Lower leg skin (tissue), 4 donors: Measurements from ENCODE around the gene STYXL2. TPM values are rescaled to one million over a fixed set of nuclear protein-coding genes. Genes with fewer than 3 reads are reported as not detected.
A peak's percentile ranks its signal among the peaks of the same experiment; 100 is the strongest.

Source experiments
- DNase-seq, 2 donors: peaks; one replicate each; pipeline ENCODE4 v3.0.0-alpha.2; 2019; ENCODE audit warnings: low spot score in 2 of 2
- H3K4me3 ChIP-seq: fragments of 200-600 bp; sonication (generic); 2 replicates; pipeline ENCODE4 v1.5.1; 2017; ENCODE audit warnings: mild to moderate bottlenecking, low read depth; ENCODE audit not compliant: poor library complexity, severe bottlenecking
- CTCF ChIP-seq, 3 donors: fragments of 450-650 bp; IDR thresholded peaks; one replicate each; pipeline ENCODE4 v1.5.1; 2016; ENCODE audit warnings: antibody characterized with exemption in 3 of 3, mild to moderate bottlenecking in 3 of 3, moderate library complexity in 2 of 3
- POLR2A ChIP-seq, 2 donors: fragments of 450-650 bp; IDR thresholded peaks; one replicate each; pipeline ENCODE4 v1.6.1; 2016 to 2017; ENCODE audit warnings: antibody characterized with exemption in 2 of 2, mild to moderate bottlenecking in 1 of 2, moderate library complexity in 1 of 2
- WGBS, 2 donors: methylation state at CpG; one replicate each; pipeline ENCODE4 v1.1.5; 2018; 5-methylcytosine and 5-hydroxymethylcytosine counted together
- intact Hi-C: fragments of 100-400 bp; cut with DNase I; formaldehyde crosslinking; loops from one replicate; pipeline ENCODE4 v1.15.0; 2023; ENCODE audit warnings: low total_unique reads
- total RNA-seq, 4 donors: library from RNA; depleted of rRNA; stranded (reverse); fragments of >200 nt; gene quantifications; one replicate each; pipeline ENCODE4 v1.1.0, GENCODE V29; 2016

The STYXL2 gene
- total RNA-seq, 4 donors from 2014 or later, result not detected

DNA sequence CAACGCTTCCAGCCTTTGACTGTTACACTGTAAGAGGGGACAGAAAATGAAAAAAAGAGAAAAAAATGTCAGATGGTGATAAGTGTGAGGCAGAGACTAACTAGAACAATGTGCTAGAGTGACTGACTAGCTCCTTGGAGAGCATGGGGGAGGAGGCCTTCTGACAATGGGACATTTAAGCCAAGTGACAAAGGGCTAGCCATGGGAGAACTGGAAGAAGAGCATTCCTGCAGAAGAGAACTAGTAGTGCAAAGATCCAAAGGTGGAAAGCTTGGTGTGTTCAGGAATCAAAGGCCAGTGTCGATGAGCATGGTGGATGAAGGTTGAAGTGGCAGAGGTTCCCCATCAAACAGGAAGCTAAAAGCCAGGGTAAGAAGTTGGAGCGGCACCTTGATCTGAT is 25.8 kb downstream of the STYXL2 start:
- intact Hi-C loops, result no loop called here
- 90 to 93% methylated on average over 3 of the region's 3 CpGs for WGBS, 2 donors
- DNase-seq, result no peak

GRCh38 chr1:167120899-167121298 is 27.0 kb downstream of the STYXL2 start:
- TF ChIP-seq POLR2A (IDR thresholded peaks at IDR 0.05) (no peak), CTCF (IDR thresholded peaks at IDR 0.05) (no peak)
- intact Hi-C loops, result no loop called here
- no peak overlapping the region for H3K4me3 ChIP-seq
- whole genome bisulfite sequencing, 2 donors, result 57 to 58% methylated on average over 13 of the region's 13 CpGs
- DNase-seq, result no peak

More for the DNA sequence above, 25.8 kb downstream of the STYXL2 start:
- TF ChIP-seq CTCF (IDR thresholded peaks at IDR 0.05), result no peak
- H3K4me3 ChIP-seq, result no peak overlapping the region

GRCh38 chr1:167121375-167122120 is 27.7 kb downstream of the STYXL2 start:
- DNase-seq, result peak; percentile 32 to 88
- WGBS, 2 donors, result 16 to 17% methylated on average over 22 to 38 of the region's 47 CpGs

GRCh38 chr1:167122121-167122480 is 28.2 kb downstream of the STYXL2 start:
- no peak for DNase-seq
- TF ChIP-seq CTCF (IDR thresholded peaks at IDR 0.05), result no peak
- TF ChIP-seq POLR2A (IDR thresholded peaks at IDR 0.05), result no peak
- 54 to 56% methylated on average over 5 of the region's 5 CpGs for WGBS, 2 donors
- intact Hi-C loops, result no loop called here
- no peak overlapping the region for H3K4me3 ChIP-seq

More at GRCh38 chr1:167121375-167122120, 27.7 kb downstream of the STYXL2 start:
- intact Hi-C loops, result no loop called here
- H3K4me3 ChIP-seq, result no peak overlapping the region
- TF ChIP-seq CTCF (IDR thresholded peaks at IDR 0.05) (no peak), POLR2A (IDR thresholded peaks at IDR 0.05) (no peak)

DNA sequence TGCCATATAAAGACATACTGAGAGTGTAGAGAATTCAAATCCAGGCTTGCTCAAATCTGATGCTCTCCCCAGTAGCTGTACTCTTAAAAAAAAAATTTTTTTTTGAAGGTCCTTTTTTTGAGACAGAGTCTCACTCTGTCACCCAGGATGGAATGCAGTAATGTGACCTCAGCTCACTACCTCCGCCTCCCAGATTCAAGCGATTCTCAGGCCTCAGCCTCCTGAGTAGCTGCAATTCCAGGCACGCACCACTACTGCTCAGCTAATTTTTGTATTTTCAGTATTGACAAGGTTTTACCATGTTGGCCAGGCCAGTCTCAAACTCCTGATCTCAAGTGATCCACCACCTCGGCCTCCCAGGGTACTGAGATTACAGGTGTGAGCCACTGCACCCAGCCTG is 28.7 kb downstream of the STYXL2 start:
- intact Hi-C loops, result no loop called here
- WGBS, 2 donors, result 89 to 95% methylated on average over 4 of the region's 4 CpGs

More for the DNA sequence above, 28.7 kb downstream of the STYXL2 start:
- no peak overlapping the region for H3K4me3 ChIP-seq
- no peak for DNase-seq
- no peak for TF ChIP-seq POLR2A (IDR thresholded peaks at IDR 0.05)
- no peak for TF ChIP-seq CTCF (IDR thresholded peaks at IDR 0.05)
